ENCODE data around the gene SP3.

- TF ChIP-seq CTCF (IDR thresholded peaks at IDR 0.05; ENCODE audit: borderline replicate concordance, extremely low read depth, low read length, poor library complexity, severe bottlenecking) (no peak), EZH2 (IDR thresholded peaks at IDR 0.05; ENCODE audit: borderline replicate concordance, low read depth, low read length, severe bottlenecking) (no peak)
These were observed 24.1 kb upstream of the SP3 start for GRCh38 chr2:173989160-173989883.

Measured in DND-41 (cell line).